ENCODE data around the gene OR2A5.
"Not testable (repeated sequence)": the region's sequence is repeated elsewhere in the genome, so short reads cannot be mapped to it uniquely, and the experiment has no call there.

Gene OR2A5, protein sequence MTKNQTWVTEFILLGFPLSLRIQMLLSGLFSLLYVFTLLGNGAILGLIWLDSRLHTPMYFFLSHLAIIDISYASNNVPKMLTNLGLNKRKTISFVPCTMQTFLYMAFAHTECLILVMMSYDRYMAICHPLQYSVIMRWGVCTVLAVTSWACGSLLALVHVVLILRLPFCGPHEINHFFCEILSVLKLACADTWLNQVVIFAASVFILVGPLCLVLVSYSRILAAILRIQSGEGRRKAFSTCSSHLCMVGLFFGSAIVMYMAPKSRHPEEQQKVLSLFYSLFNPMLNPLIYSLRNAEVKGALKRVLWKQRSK

DNA sequence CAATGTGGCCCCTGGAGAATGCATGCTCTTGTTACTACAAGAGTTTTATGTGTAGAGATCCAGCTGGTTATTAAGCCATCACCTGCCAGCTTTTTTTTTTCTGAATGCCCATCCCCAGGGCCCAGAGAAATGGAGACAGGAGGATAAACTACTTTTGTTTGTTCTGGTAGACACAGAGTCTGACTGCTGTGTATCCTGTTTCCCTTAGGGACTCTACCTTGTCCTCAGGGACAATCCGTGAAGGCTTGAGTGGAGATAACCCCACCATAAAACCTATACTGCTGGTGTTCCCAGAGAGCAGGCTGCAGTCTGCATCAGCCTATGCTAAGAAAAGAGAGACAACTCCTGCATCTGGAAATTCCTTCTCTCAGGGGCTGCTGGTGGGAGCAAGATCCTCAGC is at the start of gene OR2A5:
TSS of gene OR2A5 (plus strand) at position 301 of the 400 bp plus-strand sequence. CDS start 1,454 bp downstream, outside the sequence.
- DNase-seq (ENCODE audit: low read depth in 2 of 2), result no peak

DNA sequence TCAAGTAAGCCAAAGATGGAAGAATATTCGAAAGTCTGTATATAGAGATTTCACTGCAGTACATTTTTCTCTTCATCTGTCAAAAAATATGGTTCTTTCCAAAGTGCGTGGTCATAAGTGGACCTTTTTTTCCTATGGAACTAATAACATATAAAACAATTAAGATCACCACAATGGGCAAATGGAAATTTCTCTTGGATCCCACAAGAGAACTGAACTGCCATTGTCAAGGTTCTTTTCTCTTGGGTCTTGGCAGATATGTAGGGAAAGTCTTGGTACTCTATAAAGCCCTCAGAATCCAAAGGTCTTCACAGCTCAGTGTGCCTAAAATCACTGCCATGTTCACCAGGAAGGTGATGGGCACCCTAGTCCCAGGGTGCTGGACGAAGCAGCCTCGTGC is 48.7 kb upstream of the OR2A5 start, which contains the start of gene OR6B1:
TSS of gene OR6B1 (plus strand) at position 301 of the 400 bp plus-strand sequence. CDS start 3,677 bp downstream, outside the sequence.
- no peak for DNase-seq (ENCODE audit: low read depth in 2 of 2)

DNA sequence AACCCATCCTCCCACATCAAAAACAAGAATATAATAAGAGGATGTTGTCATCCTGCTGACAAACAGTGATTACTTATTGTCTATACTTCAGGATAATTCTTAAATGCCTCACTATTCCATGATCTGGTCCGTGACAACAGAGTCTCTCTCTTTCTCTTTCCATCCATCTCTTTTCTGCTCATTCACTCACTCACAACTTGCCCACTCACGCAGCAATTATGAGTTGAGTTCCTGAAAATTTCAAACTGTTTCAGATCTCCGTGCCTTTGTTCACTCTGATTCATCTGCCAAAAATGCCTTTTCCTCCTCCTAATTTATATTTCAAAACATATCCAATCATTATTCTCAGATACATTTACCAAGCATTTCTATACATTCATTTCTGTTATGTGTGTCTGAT is 47.2 kb upstream of the OR2A5 start:
- DNase-seq (ENCODE audit: low read depth in 2 of 2), result no peak

DNA sequence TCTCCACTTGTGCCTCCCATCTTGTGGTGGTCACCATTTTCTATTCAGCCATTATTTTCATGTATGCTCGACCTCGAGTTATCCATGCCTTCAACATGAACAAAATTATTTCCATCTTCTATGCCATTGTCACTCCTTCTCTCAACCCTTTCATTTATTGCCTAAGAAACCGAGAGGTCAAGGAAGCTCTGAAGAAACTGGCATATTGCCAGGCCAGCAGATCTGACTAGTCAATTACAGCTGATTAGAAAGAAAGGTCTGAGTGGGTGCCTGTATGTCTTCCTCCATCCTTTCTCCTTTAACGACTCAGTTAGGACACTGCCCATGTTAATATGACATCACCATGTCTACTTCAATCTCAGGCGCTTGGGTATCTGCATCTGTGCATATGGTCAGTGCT is 44.0 kb upstream of the OR2A5 start:
- no peak for DNase-seq (ENCODE audit: low read depth in 2 of 2)

DNA sequence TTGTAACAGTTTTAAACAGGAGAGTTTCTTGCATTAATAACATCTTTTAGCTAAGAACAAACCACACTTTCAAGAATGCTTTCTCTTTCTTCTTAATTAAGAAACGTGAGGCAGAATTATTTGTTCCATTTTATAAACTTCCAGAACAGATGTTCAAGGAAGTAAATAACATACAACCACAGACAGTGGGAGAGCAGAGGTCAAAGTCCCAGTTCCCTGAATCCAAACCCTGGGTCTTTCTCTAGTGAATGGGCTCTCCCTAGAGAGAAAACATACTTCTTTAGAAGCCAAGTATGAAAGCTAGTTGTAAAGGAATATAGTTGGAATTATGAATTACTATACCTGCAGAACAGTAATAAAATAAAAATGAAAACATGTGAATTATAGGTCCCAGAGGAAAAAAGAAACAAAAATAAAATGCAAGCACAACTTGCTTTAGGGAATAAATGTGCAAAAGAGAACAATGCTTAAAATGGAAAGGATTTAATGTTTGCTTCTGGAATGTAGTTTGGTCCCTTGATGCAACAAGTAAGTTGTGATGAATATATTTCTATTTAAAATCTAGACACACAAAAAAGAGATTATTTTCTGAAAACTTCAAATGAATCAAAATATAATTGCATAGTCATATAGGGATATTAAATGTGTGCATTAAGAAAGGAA is 42.6 kb upstream of the OR2A5 start:
- no peak for DNase-seq (ENCODE audit: low read depth in 2 of 2)

DNA sequence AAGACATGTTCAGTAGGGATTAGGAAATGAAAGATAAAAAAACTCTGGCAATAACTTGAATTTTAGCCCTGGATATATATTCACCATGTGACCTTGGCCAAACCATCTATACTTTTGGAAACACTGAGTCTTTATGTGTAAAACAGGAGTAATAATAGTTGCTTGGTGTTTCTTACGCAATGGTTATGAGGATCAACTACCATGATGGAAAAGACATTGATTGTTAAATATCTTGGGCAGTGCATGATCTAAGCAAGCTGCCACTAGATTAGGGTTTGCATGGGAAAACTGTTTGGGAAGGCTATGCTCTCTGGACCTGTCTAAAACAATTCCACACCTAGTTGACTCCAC is 42.1 kb upstream of the OR2A5 start:
- DNase-seq (ENCODE audit: low read depth in 2 of 2), result no peak

DNA sequence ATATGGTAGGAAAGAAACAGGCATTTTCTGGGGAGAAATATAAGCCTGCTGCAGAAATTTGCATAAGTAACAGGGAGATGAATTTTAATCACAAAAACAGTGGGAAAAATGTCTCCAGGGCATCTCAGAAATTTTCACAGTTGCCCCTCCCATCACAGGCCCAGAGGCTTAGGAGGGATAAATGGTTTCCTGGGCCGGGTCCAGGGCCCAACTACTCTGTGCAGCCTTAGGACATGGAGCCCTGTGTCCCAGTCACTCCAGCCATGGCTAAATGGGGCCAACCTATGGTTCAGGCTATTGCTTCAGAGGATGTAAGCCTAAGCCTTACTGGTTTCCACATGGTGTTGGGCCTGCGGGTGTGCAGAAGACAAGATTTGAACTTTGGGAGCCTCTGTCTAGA is 39.4 kb upstream of the OR2A5 start:
- DNase-seq (ENCODE audit: low read depth in 2 of 2), result no peak

DNA sequence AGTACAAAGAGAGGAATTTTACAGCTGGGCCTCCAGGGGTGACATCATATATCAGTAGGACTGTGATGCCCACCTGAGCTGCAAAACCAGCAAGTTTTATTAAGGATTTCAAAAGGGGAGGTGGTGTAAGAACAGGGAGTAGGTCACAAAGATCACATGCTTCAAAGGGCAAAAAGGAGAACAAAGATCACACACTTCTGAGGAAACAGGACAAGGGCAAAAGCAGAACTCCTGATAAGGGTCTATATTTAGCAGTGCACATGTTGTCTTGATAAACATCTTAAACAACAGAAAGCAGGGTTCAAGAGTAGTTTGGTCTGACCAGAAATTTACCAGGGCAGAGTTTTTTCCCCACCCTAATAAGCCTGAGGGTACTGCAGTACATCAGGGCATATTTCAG is 38.7 kb upstream of the OR2A5 start:
- not testable (repeated sequence) for DNase-seq (ENCODE audit: low read depth in 2 of 2)

DNA sequence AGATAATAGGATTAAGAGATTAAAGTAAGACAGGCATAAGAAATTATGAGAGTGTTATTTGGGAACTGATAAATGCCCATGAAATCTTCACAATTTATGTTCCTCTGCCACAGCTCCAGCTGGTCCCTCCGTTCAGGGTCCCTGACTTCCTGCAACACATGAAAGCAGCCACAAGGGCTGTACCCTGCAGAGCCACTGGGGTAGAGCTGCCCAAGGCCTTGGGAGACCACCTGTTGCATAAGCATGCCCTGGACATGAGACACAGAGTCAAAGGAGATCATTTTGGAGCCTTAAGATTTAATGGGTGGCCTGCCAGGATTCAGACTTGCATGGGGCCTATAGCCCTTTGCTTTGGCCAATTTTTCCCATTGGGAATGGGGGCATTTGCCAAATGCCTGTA is 37.9 kb upstream of the OR2A5 start:
- DNase-seq (ENCODE audit: low read depth in 2 of 2), result not testable (repeated sequence)

DNA sequence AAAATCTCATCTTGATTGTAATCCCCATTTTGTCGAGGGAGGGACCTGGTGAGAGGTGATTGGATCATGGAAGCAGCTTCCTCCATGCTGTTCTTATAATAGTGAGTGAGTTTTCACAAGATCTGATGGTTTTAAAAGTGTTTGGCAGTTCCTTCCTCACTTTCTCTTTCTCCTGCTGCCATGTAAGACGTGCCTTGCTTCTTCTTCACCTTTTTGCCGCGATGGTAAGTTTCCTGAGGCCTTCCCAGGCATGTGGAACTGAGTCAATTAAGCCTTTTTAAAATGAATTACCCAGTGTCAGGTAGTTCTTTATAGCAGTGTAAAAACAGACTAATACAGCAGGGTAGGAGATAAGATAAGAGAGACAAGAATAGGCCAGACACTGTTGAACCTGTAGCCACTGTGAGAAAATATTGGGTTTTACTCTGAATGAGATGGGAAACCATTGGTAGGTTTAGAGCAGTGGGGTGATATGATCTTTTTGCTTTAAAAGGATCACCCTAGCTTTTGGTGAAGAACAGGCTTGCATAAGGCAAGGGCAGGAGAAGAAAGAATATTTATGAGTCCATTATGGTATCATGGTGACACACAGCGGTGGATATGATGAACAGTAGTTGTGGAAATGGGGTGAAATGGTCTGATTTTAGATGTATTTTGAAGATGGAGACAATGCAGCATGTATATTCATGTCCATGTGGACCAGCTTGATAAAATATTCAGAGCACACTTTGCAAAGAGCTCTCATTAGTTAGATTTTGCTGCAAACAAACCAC is 37.1 kb upstream of the OR2A5 start:
- DNase-seq (ENCODE audit: low read depth in 2 of 2), result no peak

DNA sequence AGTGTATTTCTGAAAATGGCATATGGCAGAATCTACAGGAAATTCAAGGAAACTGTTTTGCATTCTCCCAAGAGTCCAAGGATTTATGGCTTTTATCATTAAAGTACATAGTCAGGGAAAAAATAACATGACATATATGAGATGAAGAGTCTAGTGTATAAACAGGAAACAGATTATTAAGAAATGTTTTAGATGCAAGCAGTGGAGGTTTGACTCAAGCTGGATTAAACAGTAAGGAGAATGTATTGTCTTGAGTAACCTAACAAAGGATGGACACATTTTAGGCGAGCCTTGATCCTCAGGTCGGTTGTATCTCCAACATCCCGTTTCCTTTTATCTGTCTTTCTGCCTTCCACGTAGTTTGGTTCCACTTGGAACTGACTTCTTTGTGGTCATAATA is 30.7 kb upstream of the OR2A5 start:
- no peak for DNase-seq (ENCODE audit: low read depth in 2 of 2)

DNA sequence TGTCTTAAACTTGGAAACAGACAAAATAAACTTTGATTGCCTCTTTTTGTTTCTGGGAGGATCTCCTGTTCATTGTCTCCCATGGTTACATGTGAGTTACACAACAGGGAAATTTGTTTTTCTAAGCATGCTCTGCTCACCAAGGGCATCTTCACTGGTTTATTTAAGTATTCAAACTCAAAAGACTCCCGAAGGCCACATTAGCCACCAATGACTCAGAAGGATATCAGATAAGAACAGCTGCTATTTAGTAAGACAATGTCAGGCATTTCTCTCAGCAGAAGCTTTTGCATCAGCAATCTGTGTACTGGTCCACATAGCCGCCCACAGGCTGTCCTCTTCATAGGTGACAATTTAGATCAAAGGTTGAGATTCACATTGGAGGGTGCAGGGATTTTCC is 29.3 kb upstream of the OR2A5 start:
- no peak for DNase-seq (ENCODE audit: low read depth in 2 of 2)

DNA sequence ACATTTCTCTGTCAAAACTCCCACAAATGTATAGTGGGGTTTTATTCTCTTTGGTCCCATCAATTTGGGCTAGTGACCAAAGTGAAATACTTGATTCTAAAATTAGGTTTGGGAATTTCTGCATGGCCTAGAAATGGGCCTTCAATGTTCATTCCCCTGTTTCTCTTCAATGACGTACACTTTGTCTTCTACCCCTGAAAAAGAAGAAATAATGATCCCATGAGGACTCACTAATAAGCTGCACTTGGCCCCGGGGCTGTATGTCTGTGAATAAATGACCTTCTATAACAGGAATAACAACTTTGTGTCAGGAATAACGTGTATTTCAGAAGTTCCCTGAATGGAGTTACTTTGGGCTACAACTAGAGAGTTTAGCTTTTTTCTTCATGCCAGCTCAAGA is 28.4 kb upstream of the OR2A5 start:
- no peak for DNase-seq (ENCODE audit: low read depth in 2 of 2)

DNA sequence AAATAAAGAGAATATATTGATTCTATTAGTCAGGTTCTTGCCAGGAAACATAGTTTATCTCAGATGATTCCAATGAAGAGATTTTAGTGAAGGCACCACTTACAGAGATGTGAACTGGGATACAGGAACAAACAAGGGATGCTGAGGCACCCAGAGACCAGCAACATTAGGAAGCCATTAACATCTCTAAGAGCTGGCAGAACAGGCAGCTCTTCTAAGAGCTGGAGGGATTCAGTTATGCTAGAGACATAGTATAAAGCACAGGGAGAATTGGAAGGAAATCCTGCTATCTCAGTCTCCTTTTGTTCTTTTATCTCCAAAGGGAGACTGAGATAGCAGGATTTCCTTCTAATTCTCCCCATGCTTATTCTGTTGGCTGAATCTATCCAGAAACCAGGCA is 26.6 kb upstream of the OR2A5 start:
- no peak for DNase-seq (ENCODE audit: low read depth in 2 of 2)

DNA sequence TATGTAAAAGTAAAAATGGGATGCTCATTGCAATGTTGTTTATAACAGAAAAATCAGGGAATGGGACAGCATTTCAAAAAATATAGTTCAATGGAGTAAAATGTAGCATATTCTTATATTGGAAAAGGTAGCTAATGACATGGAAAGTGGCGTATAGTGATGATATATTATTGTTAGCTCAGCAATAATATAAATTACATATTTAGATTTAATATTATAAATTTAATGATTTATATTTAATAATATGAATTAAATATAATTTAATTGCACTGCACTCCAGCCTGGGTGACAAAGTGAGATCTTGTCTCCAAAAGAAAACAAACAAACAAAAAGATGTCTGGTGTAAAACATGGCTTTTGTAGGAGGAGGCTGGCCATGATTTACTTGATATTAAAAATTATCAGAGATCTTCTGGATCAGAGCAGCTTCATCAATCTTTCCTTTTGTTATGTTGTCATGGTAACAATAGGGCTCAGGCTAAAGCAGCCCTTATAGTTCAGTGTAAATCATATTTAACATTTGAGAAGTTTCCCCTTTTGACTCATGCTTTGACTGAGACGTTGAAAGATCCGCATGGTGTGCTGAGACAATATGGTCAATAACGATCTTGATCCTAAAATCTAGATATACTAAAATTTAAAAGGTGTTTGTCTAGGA is 25.4 kb upstream of the OR2A5 start:
- DNase-seq (ENCODE audit: low read depth in 2 of 2), result no peak

DNA sequence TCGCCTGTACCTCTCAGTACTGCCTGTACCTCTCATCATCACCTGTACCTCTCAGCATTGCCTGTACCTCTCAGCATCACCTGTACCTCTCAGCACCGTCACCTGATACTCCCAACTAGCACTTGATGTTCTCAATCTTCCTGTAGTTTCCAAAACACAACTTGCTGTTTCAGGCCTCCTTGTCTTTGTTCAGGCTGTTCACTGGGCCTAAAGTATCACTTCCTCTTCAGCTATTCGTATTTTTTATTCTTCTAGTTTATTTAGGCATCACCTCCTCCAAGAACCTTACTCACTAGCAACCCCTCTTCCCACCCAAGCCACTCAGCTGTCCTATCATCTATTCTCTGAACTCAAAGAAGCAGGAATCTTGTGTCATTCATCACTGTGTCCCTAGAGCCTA is 24.5 kb upstream of the OR2A5 start:
- no peak for DNase-seq (ENCODE audit: low read depth in 2 of 2)

DNA sequence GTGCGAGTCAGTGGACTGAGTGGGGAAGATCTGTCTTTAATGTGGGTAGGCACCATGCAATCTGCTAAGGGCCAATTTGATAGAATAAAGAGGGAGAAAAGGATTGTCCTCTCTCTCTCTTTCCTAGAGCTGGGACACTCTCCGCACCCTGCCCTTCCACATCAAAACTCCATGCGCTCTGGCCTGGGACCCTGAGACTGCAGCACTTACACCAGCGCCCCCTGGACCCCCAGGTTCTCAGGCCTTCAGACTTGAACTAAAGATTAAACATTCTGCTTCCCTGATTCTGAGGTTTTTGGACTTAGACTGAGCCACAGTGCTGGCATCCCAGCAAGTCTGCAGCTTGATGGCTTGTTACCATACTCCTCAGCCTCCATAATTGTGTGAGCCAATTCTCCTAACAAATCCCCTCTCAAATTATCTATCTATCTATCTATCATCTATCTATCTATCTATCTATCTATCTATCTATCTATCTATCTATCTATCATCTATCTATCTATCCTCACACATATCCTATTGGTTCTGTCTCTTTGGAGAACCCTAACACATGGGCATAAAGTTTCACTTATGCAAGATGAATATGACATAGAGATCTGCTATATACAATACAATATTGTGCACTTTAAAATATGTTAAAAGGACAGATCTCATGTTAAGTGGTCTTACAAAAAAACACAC is 22.4 kb upstream of the OR2A5 start:
- no peak for DNase-seq (ENCODE audit: low read depth in 2 of 2)

DNA sequence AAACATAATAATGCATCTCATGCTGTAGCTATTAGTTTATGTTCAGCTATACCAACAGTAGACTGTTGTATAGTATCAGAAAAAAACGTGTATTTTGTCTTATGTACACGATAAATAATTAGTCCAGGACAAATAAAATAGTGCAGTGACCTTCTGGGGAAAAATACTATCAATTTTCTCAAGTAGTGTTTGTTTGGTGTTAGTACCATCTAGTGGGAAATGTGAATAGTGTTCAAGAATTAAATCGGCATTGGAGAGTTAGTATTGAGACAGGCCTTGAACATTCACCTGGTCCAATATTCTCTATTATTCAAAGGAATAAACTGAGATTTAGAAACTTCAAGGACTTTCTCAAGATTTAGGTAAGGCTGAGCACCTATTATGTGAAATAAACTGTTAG is 21.7 kb upstream of the OR2A5 start:
- DNase-seq (ENCODE audit: low read depth in 2 of 2), result no peak

DNA sequence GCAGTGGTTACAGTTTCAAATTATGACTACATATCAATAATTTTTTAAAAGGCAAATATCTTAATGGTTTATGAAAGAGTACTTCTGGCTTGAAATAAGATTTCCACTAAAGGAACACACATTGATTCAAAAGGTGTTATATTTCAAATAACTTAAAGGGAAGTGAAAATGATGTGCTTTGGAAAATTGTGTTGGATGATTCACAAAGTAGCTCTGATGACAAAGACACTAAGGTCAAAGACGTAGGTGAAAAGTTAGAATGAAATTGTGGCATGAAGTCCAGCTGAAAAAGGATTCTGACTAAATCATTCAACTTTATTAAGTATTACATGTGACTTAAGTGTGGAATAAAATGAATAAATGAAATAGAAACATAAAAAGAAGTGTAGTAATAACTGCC is 20.8 kb upstream of the OR2A5 start:
- DNase-seq (ENCODE audit: low read depth in 2 of 2), result no peak

DNA sequence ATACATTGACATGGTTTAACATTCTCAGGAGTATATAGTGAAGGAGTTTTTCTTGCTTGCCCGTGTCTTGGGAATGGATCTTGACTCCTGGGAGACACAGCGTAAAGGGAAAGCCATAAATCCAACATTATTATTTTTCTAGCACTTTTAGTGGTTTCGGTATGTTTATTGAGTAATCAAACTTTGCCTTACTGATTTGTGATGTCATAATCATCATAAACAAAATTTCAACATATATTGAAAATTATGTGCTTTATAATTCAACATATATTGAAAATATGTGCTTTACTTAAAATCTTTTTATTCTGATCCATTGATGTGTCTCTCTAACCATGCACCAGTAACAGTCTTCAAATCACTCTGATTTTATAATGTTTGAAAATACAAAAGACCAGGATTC is 20.2 kb upstream of the OR2A5 start:
- no peak for DNase-seq (ENCODE audit: low read depth in 2 of 2)

DNA sequence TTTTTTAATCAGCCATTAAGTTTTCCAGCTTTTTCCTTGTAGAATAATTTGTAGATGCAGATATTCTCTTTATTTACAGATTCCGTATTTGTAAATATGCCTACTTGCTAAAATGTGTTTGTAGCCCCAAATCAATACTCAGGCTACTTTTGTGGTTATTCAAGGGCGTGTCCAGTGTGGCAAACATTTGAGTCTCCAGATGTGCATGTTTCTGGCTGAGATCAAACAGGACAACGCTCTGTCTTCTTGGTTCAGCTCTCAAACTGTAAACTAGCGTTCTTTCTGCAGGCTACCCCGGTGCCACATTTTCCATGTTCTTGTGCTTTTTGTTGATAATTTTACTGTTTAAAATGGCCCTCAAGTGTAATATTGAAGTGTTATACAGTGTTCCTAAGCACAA is 16.2 kb upstream of the OR2A5 start:
- no peak for DNase-seq (ENCODE audit: low read depth in 2 of 2)
